IPS-NIHi7 (cell line): ENCODE results near the gene FOSB.

Experiments used
- DNase-seq: peaks from one replicate; pipeline ENCODE4 v3.0.0; 2012; ENCODE audit warnings: mixed read lengths; ENCODE audit errors: extremely low spot score

The FOSB gene

DNA sequence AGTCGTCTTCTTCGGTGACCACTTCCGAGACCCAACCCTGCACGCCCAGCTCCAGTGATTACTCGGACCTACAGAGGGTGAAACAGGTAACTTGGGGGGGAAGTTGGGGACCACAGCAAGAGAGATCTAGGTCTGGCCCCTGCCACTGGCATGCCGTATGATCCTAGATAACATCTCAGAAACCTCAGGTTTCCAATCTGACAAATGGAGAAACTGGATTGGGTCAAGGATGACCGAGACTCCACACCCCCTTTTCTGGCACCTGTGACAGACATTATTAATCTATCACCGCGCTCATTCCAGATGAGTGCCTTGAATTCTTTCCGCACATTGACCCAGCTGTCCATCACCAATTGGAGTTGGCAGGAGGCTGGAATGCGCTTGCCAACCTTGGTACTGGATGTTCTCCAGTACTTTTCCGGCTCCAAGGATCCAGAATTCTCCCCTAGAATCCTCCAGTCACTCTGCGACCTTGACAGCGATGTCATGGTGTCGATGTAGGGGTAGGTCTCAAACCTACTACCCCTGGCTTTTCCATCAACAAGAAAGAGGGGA lies 56.9 kb downstream of the FOSB start:
- no peak for DNase-seq
